Measurements from ENCODE around the gene CDC42EP1. TPM values are rescaled to one million over a fixed set of nuclear protein-coding genes. Genes with fewer than 3 reads are reported as not detected.

Gene CDC42EP1
- total and polyA plus RNA-seq, 8 donors, result 30.8 to 84.3 (median 49.8) TPM

DNA sequence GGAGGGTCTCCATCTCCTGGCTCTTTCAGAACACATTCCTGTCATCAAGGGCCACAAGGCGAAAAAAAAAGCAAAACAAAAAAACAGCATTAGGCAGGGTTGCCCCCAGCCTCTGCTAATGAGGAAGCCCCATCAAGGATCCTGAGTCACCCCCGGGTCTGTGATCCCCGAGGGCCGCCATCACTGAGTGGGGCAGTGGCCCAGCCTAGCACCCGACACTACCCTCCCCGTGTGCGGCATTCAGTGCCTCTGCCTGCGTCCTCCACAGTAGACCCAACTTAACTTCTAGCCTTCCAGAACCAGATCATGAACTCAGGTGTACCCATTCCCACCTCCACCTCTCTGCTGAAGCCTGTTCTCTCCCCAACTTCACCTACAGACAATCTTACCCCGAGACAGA, 6.6 kb upstream of the CDC42EP1 start:
- H3K27me3 ChIP-seq, result peaks cover 0 to 26% of the 10 kb centered on the region in 2 donors
- TF ChIP-seq, protein P1, sequence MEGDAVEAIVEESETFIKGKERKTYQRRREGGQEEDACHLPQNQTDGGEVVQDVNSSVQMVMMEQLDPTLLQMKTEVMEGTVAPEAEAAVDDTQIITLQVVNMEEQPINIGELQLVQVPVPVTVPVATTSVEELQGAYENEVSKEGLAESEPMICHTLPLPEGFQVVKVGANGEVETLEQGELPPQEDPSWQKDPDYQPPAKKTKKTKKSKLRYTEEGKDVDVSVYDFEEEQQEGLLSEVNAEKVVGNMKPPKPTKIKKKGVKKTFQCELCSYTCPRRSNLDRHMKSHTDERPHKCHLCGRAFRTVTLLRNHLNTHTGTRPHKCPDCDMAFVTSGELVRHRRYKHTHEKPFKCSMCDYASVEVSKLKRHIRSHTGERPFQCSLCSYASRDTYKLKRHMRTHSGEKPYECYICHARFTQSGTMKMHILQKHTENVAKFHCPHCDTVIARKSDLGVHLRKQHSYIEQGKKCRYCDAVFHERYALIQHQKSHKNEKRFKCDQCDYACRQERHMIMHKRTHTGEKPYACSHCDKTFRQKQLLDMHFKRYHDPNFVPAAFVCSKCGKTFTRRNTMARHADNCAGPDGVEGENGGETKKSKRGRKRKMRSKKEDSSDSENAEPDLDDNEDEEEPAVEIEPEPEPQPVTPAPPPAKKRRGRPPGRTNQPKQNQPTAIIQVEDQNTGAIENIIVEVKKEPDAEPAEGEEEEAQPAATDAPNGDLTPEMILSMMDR (IDR thresholded peaks at IDR 0.05), result no peak
- H3K4me1 ChIP-seq, result peaks cover 8 to 44% of the 10 kb centered on the region in 2 donors
- no peak overlapping the region for H3K4me3 ChIP-seq
- intact Hi-C loops (cut with DNase I), result no loop called here
- no peak for DNase-seq
- H3K9me3 ChIP-seq, result no peaks in the 10 kb centered on the region
- H3K27ac ChIP-seq, result no peak overlapping the region
- H3K36me3 ChIP-seq, result no peaks in the 10 kb centered on the region
- ATAC-seq, result no peak

DNA sequence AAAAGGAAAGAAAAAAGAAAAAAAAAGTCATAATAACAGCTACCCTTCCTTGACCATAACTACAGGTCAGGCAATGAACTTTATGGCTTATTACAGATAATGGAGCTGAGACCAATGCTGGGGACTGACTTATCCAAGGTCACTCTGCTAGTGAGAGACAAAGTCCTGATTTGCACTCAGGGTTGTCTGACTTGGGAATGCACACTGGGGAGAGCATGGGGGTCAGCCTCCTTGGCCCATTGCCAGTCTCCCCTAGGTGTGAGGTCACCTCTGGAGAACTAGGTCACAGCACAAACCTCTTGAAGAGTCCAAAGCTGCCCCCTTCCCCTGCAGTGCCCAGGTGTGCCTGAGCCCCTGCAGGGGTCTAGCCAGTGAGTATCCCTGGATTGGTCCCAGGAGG, 5.3 kb upstream of the CDC42EP1 start:
- TF ChIP-seq, protein P1 (IDR thresholded peaks at IDR 0.05), result no peak
- Histone ChIP-seq H3K9me3 (no peaks in the 10 kb centered on the region), H3K4me3 (no peak overlapping the region), H3K4me1 (peaks cover 7 to 47% of the 10 kb centered on the region in 2 donors), H3K27ac (no peak overlapping the region), H3K27me3 (peaks cover 0 to 39% of the 10 kb centered on the region in 2 donors), H3K36me3 (no peaks in the 10 kb centered on the region)
- DNase-seq (no peak), ATAC-seq (no peak)
- intact Hi-C loops (cut with DNase I), result no loop called here

DNA sequence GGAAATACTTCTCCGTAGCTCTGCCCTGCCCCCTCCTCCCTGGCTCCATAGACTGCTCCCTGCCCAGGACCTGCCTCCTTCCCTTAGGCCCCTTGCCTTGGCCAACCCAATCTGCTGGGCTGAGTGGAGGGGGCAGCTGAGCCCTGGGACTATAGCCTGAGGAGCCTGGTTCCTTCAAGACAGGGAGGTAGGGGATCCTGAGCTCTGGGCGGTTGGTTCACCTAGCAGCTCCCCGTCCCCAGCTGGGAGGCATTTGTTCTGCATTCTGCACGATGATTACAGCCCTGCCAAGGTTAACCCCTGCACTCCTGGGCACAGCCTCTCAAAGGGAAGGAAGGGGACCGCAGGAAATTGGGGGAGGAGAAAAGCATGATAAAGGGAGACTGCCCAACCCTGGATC, 3.6 kb upstream of the CDC42EP1 start:
- no peak overlapping the region for H3K4me3 ChIP-seq
- DNase-seq (no peak), ATAC-seq (no peak)
- peaks cover 0 to 55% of the 10 kb centered on the region in 2 donors for H3K27me3 ChIP-seq
- intact Hi-C loops (cut with DNase I), result no loop called here
- H3K9me3 ChIP-seq, result no peaks in the 10 kb centered on the region
- peak overlapping the region in 1 of 2 donors; percentile 33 for H3K27ac ChIP-seq
- peaks cover 5 to 51% of the 10 kb centered on the region in 2 donors for H3K4me1 ChIP-seq
- H3K36me3 ChIP-seq, result no peaks in the 10 kb centered on the region
- TF ChIP-seq, protein P1 (IDR thresholded peaks at IDR 0.05), result no peak

DNA sequence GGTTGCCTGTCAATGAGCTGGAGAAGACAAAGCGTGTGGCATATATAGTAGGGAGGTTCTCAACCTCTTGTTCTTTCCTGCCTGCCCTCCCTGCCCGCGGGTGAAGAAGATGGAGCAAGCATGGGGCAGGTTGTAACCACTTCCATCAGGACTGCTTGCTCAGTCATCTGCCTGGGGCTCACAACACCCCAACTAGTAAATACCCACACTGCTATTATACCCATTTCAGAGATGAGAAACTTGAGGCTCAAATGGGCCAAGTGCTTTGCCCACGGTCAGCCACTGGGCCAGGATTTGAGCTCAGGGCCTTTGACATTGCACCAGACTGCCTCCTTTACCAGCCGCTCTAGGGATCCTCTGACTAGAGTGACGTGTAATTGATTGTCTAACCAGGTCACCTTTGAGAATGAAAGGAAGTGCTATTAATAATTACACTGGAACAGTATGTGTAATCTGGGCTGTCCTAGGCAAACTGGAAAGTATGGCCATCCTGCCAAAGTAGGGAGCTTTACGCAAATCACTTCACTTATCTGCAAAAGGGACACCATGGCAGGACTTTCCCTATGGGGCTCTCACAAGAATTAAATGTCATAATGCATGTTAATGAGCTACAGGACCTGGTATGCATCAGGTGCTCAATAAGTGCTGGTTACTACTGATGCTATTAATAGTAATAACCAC, 2.8 kb upstream of the CDC42EP1 start:
- DNase-seq (no peak), ATAC-seq (peak; percentile 17)
- TF ChIP-seq, protein P1 (IDR thresholded peaks at IDR 0.05), result no peak
- no peaks in the 10 kb centered on the region for H3K36me3 ChIP-seq
- intact Hi-C loops (cut with DNase I), result no loop called here
- H3K4me1 ChIP-seq, result peaks cover 12 to 51% of the 10 kb centered on the region in 2 donors
- H3K9me3 ChIP-seq, result no peaks in the 10 kb centered on the region
- peak overlapping the region; percentile 19 to 33 for H3K27ac ChIP-seq
- peaks cover 0 to 63% of the 10 kb centered on the region in 2 donors for H3K27me3 ChIP-seq
- no peak overlapping the region for H3K4me3 ChIP-seq

DNA sequence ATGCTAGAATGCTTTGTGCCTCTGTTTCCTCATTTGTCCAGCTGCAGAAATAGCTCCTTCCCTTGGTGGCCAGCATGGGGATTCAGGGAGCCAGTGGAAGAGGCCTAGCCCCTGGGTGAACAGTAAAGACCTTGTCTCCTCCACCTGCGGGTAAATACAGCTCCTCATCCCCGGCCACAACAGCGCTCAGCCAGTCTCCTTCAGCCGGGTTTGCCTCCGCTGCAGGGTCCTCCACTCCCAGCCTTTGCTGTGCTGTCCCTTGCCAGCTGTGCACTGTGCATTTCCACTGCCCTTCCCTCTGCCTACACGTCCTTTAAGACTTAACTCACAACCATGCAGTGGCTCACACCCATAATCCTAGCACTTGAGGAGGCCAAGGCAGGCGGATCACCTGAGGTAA, 1.5 kb upstream of the CDC42EP1 start:
- H3K9me3 ChIP-seq, result no peaks in the 10 kb centered on the region
- H3K27me3 ChIP-seq, result peaks cover 0 to 73% of the 10 kb centered on the region in 2 donors
- TF ChIP-seq, protein P1 (IDR thresholded peaks at IDR 0.05), result no peak
- no peak overlapping the region for H3K4me3 ChIP-seq
- DNase-seq, result no peak
- ATAC-seq, result no peak
- intact Hi-C loops (cut with DNase I), result no loop called here
- H3K4me1 ChIP-seq, result peaks cover 25 to 64% of the 10 kb centered on the region in 2 donors
- H3K27ac ChIP-seq, result peak overlapping the region in 1 of 2 donors; percentile 3
- no peaks in the 10 kb centered on the region for H3K36me3 ChIP-seq

Data from left lung (tissue), 10 donors.